H9 (cell line): ENCODE results near the gene MAPK8IP1. TPM values are rescaled to one million over a fixed set of nuclear protein-coding genes. Genes with fewer than 3 reads are reported as not detected.
A peak's percentile ranks its signal among the peaks of the same experiment; 100 is the strongest.

Source experiments
- DNase-seq: peaks from one replicate; pipeline ENCODE4 v3.0.0-alpha.2; 2017
- H2AFZ ChIP-seq: one replicate; pipeline ENCODE4 v1.6.1; 2013; ENCODE audit warnings: mild to moderate bottlenecking, low read length, control low read depth, moderate library complexity
- H2AK5ac ChIP-seq: 2 replicates; pipeline ENCODE4 v1.6.1; 2013; ENCODE audit warnings: low read length, control low read depth, mixed read lengths; ENCODE audit not compliant: insufficient read length
- H2BK120ac ChIP-seq: one replicate; pipeline ENCODE4 v1.6.1; 2013; ENCODE audit warnings: low read depth, mild to moderate bottlenecking, low read length, control low read depth, inconsistent platforms; ENCODE audit not compliant: poor library complexity, severe bottlenecking
- H2BK12ac ChIP-seq: 2 replicates; pipeline ENCODE4 v1.6.1; 2013; ENCODE audit warnings: low read length, control low read depth, mixed read lengths, low read depth; ENCODE audit not compliant: insufficient read length
- H2BK15ac ChIP-seq: 2 replicates; pipeline ENCODE4 v1.6.1; 2013; ENCODE audit warnings: low read depth, low read length, control low read depth
- H2BK20ac ChIP-seq: one replicate; pipeline ENCODE4 v1.6.1; 2013; ENCODE audit warnings: low read depth, mild to moderate bottlenecking, low read length, control low read depth, inconsistent platforms; ENCODE audit not compliant: poor library complexity, severe bottlenecking
- H2BK5ac ChIP-seq: 2 replicates; pipeline ENCODE4 v1.6.1; 2013; ENCODE audit warnings: low read length, control low read depth, mixed read lengths; ENCODE audit not compliant: insufficient read length
- H3K14ac ChIP-seq: 2 replicates; pipeline ENCODE4 v1.6.1; 2013; ENCODE audit warnings: low read length, control low read depth; ENCODE audit not compliant: insufficient read depth
- H3K18ac ChIP-seq: 2 replicates; pipeline ENCODE4 v1.6.1; 2013; ENCODE audit warnings: low read depth, mild to moderate bottlenecking, mixed read lengths, low read length, control low read depth; ENCODE audit not compliant: insufficient read length
- H3K23ac ChIP-seq: 2 replicates; pipeline ENCODE4 v1.6.1; 2013; ENCODE audit warnings: low read length, control low read depth, mixed read lengths, low read depth; ENCODE audit not compliant: insufficient read length
- H3K23me2 ChIP-seq: 2 replicates; pipeline ENCODE4 v1.6.1; 2013; ENCODE audit warnings: low read depth, mild to moderate bottlenecking, mixed read lengths, low read length, control low read depth; ENCODE audit not compliant: insufficient read length, poor library complexity, severe bottlenecking
- H3K27ac ChIP-seq: 2 replicates; pipeline ENCODE4 v1.5.1; 2013; ENCODE audit warnings: low read length, control low read depth, mixed read lengths, low read depth; ENCODE audit not compliant: insufficient read length
- H3K27me3 ChIP-seq: 2 replicates; pipeline ENCODE4 v1.6.1; 2013; ENCODE audit warnings: low read length, control low read depth, inconsistent platforms; ENCODE audit not compliant: insufficient read depth
- H3K4ac ChIP-seq: 2 replicates; pipeline ENCODE4 v1.6.1; 2013; ENCODE audit warnings: low read depth, mild to moderate bottlenecking, control low read depth, inconsistent platforms, low read length, moderate library complexity
- H3K4me1 ChIP-seq: 2 replicates; pipeline ENCODE4 v1.6.1; 2013; ENCODE audit warnings: low read length, control low read depth, inconsistent platforms; ENCODE audit not compliant: insufficient read depth
- H3K4me2 ChIP-seq: 2 replicates; pipeline ENCODE4 v1.6.1; 2013; ENCODE audit warnings: low read length, control low read depth, mixed read lengths; ENCODE audit not compliant: insufficient read length, insufficient read depth
- H3K56ac ChIP-seq: 2 replicates; pipeline ENCODE4 v1.6.1; 2013; ENCODE audit warnings: low read depth, mild to moderate bottlenecking, mixed read lengths, low read length, control low read depth; ENCODE audit not compliant: insufficient read length
- H3K79me1 ChIP-seq: 2 replicates; pipeline ENCODE4 v1.6.1; 2013; ENCODE audit warnings: low read depth, mild to moderate bottlenecking, moderate library complexity, low read length, control low read depth, inconsistent platforms; ENCODE audit not compliant: insufficient read depth, poor library complexity, severe bottlenecking
- H3K79me2 ChIP-seq: 2 replicates; pipeline ENCODE4 v1.6.1; 2013; ENCODE audit warnings: low read length, control low read depth, inconsistent platforms; ENCODE audit not compliant: insufficient read depth
- H3K9ac ChIP-seq: 2 replicates; pipeline ENCODE4 v1.6.1; 2013; ENCODE audit warnings: low read length, control low read depth, mixed read lengths; ENCODE audit not compliant: insufficient read length; ENCODE audit errors: extremely low read depth
- H3K9me3 ChIP-seq: one replicate; pipeline ENCODE4 v1.6.1; 2013; ENCODE audit warnings: low read depth, low read length, inconsistent platforms; ENCODE audit not compliant: control insufficient read depth
- H3T11ph ChIP-seq: one replicate; pipeline ENCODE4 v1.6.1; 2013; ENCODE audit warnings: mild to moderate bottlenecking, low read length, control low read depth, inconsistent platforms
- H4K20me1 ChIP-seq: one replicate; pipeline ENCODE4 v1.6.1; 2013; ENCODE audit not compliant: control insufficient read depth, insufficient read length, insufficient read depth
- H4K5ac ChIP-seq: 2 replicates; pipeline ENCODE4 v1.6.1; 2013; ENCODE audit warnings: low read depth, mild to moderate bottlenecking, mixed read lengths, low read length, control low read depth; ENCODE audit not compliant: insufficient read length
- H4K8ac ChIP-seq: replicated peaks from 2 replicates; pipeline ENCODE4 v1.6.1; 2013; ENCODE audit warnings: low read length, control low read depth, mixed read lengths, low read depth; ENCODE audit not compliant: insufficient read length
- H4K91ac ChIP-seq: 2 replicates; pipeline ENCODE4 v1.6.1; 2013; ENCODE audit warnings: low read depth, mild to moderate bottlenecking, moderate library complexity, mixed read lengths, low read length, control low read depth; ENCODE audit not compliant: insufficient read length
- H3K27ac Mint-ChIP-seq, 3 experiments: 2 replicates in 2 of 3; 3 replicates in 1 of 3; pipeline ENCODE4 v1.8.0; 2020 to 2021; ENCODE audit warnings: mixed read lengths in 3 of 3, mild to moderate bottlenecking in 1 of 3, moderate library complexity in 1 of 3
- H3K27me3 Mint-ChIP-seq: 2 replicates; pipeline ENCODE4 v1.8.0; 2021; ENCODE audit warnings: low read depth, mild to moderate bottlenecking, moderate library complexity, mixed read lengths
- H3K36me3 Mint-ChIP-seq, 3 experiments: 2 replicates in 2 of 3; 3 replicates in 1 of 3; pipeline ENCODE4 v1.8.0; 2020 to 2021; ENCODE audit warnings: low read depth in 3 of 3, mixed read lengths in 3 of 3; ENCODE audit not compliant: insufficient read depth in 1 of 3
- H3K4me1 Mint-ChIP-seq, 2 experiments: 2 replicates each; pipeline ENCODE4 v1.8.0; 2020; ENCODE audit warnings: mixed read lengths in 2 of 2
- H3K4me3 Mint-ChIP-seq, 2 experiments: 2 replicates in 1 of 2; 3 replicates in 1 of 2; pipeline ENCODE4 v1.8.0; 2020 to 2021; ENCODE audit warnings: mild to moderate bottlenecking in 2 of 2, mixed read lengths in 2 of 2, moderate library complexity in 1 of 2
- H3K9me3 Mint-ChIP-seq, 2 experiments: 2 replicates in 1 of 2; 3 replicates in 1 of 2; pipeline ENCODE4 v1.8.0; 2020; ENCODE audit warnings: mild to moderate bottlenecking in 2 of 2, mixed read lengths in 2 of 2, moderate library complexity in 1 of 2
- CTCF ChIP-seq: fragments of 200-600 bp; sonication (generic); conservative IDR thresholded peaks from 3 replicates; pipeline ENCODE4 v1.8.0; 2021; ENCODE audit warnings: antibody characterized with exemption, mild to moderate bottlenecking
- WGBS: extraction: QIAGEN DNeasy Blood & Tissue Kit; methylation state at CpG from one replicate; pipeline ENCODE4 v1.1.7; 2013; ENCODE audit warnings: missing lambda C conversion rate, low lambda C conversion rate, mixed read lengths; ENCODE audit not compliant: insufficient read length; ENCODE audit errors: extremely low coverage; 5-methylcytosine and 5-hydroxymethylcytosine counted together
- total RNA-seq: library from RNA; stranded (reverse); gene quantifications from 2 replicates; pipeline ENCODE4 v1.2.1, GENCODE V29; 2021

MAPK8IP1 gene
- total RNA-seq, 1 experiment from 2014 or later = 30.2 TPM

- no peaks in the 10 kb centered on the region for H3K4me1 ChIP-seq
- Mint-ChIP-seq H3K9me3 (no peaks in the 10 kb centered on the region; a peak in 1 of 5 replicates), H3K27ac (peak overlapping the region in 1 of 3 experiments; percentile 98; a peak in 1 of 7 replicates), H3K4me3 (peak overlapping the region; percentile 90 to 96), H3K4me1 (peaks cover 28 to 37% of the 10 kb centered on the region in 2 experiments), H3K27me3 (no peaks in the 10 kb centered on the region; the same call in 1 of the 2 replicates), H3K36me3 (peaks cover 5 to 29% (median 16%) of the 10 kb centered on the region in 3 experiments)
- H3K27me3 ChIP-seq = no peaks in the 10 kb centered on the region; the same call in 1 of the 2 replicates
- H2BK15ac ChIP-seq = no peak overlapping the region
- no peaks in the 10 kb centered on the region for H4K20me1 ChIP-seq
- TF ChIP-seq CTCF = no peak
- DNase-seq = no peak
- no peak overlapping the region for H3K56ac ChIP-seq
- H2BK12ac ChIP-seq = no peak overlapping the region
- no peak overlapping the region for H2BK120ac ChIP-seq
- H3K9ac ChIP-seq = peak overlapping the region; percentile 45
- H3K14ac ChIP-seq = no peak overlapping the region
- WGBS = no CpG with 5 or more reads among the region's 16 CpGs
- H3K79me1 ChIP-seq = no peaks in the 10 kb centered on the region
- no peak overlapping the region for H4K8ac ChIP-seq
- no peak overlapping the region for H2AFZ ChIP-seq
- no peak overlapping the region for H2BK20ac ChIP-seq
- H3T11ph ChIP-seq = no peak overlapping the region
- H2BK5ac ChIP-seq = no peak overlapping the region
- H3K23me2 ChIP-seq = peaks cover 3% of the 10 kb centered on the region
- no peaks in the 10 kb centered on the region for H3K79me2 ChIP-seq
- no peak overlapping the region for H4K91ac ChIP-seq
- peak overlapping the region; percentile 89 for H3K4me2 ChIP-seq
- no peak overlapping the region for H3K23ac ChIP-seq
- no peak overlapping the region for H4K5ac ChIP-seq
- no peak overlapping the region for H3K27ac ChIP-seq
- H3K9me3 ChIP-seq = no peaks in the 10 kb centered on the region
- H3K4ac ChIP-seq = no peak overlapping the region
- H3K18ac ChIP-seq = no peak overlapping the region
- H2AK5ac ChIP-seq = no peak overlapping the region
Observed at GRCh38 chr11:45917286-45917622, 31.8 kb downstream of the MAPK8IP1 start.
